IMR-90 (cell line): ENCODE measurements around the gene MTPN. TPM values are rescaled to one million over a fixed set of nuclear protein-coding genes. Genes with fewer than 3 reads are reported as not detected.

ENCODE experiments used
- ATAC-seq: fragments of 200-7000 bp; cut with Tn5 transposase; 2 replicates; pipeline ENCODE4 v1.9.1; 2020; ENCODE audit warnings: low read depth, mild to moderate bottlenecking, moderate library complexity
- BruUV-seq: library from RNA; stranded (reverse); fragments of 400-500 nt; replicated peaks from 2 replicates; lab custom pipeline; 2021; lab: Mats Ljungman, UMichigan
- CTCF ChIA-PET: fragments of 300-600 bp; formaldehyde crosslinking; extraction: SDS; loops from one replicate; lab custom pipeline; 2021; ENCODE audit warnings: antibody characterized with exemption; lab: Yijun Ruan, JAX
- POLR2A ChIA-PET: fragments of 300-600 bp; sonication (Branson Sonifier 250); formaldehyde crosslinking; loops from one replicate; lab custom pipeline; 2022; ENCODE audit warnings: antibody characterized with exemption; ENCODE audit not compliant: unreplicated experiment; lab: Charles Lee
- DNase-seq: peaks from one replicate; pipeline ENCODE4 v3.0.0; 2013
- H2AFZ ChIP-seq: replicated peaks from 2 replicates; pipeline ENCODE3; 2013; ENCODE audit warnings: low read length, mild to moderate bottlenecking; ENCODE audit not compliant: poor library complexity
- H2AK5ac ChIP-seq: 2 replicates; pipeline ENCODE4 v1.6.1; 2013; ENCODE audit warnings: low read depth, low read length, inconsistent platforms
- H2AK9ac ChIP-seq: replicated peaks from 2 replicates; pipeline ENCODE3; 2013; ENCODE audit warnings: mild to moderate bottlenecking, low read depth, low read length, moderate library complexity; ENCODE audit not compliant: poor library complexity
- H2BK120ac ChIP-seq: 2 replicates; pipeline ENCODE4 v1.6.1; 2013; ENCODE audit warnings: low read depth, low read length, inconsistent platforms
- H2BK15ac ChIP-seq: 3 replicates; pipeline ENCODE4 v1.6.1; 2013; ENCODE audit warnings: low read depth, low read length, inconsistent platforms
- H2BK20ac ChIP-seq: 2 replicates; pipeline ENCODE4 v1.6.1; 2013; ENCODE audit warnings: low read depth, mild to moderate bottlenecking, inconsistent platforms, low read length, moderate library complexity
- H2BK5ac ChIP-seq: 2 replicates; pipeline ENCODE4 v1.6.1; 2013; ENCODE audit warnings: mild to moderate bottlenecking, low read depth, low read length, inconsistent platforms; ENCODE audit not compliant: poor library complexity, severe bottlenecking
- H3K14ac ChIP-seq: replicated peaks from 2 replicates; pipeline ENCODE4 v1.6.1; 2013; ENCODE audit warnings: low read depth, low read length, inconsistent platforms
- H3K18ac ChIP-seq: 2 replicates; pipeline ENCODE4 v1.6.1; 2013; ENCODE audit warnings: low read depth, low read length, control low read depth
- H3K23ac ChIP-seq: 2 replicates; pipeline ENCODE4 v1.6.1; 2013; ENCODE audit warnings: low read depth, low read length, inconsistent platforms
- H3K27ac ChIP-seq: 2 replicates; pipeline ENCODE4 v1.5.1; 2013; ENCODE audit warnings: mild to moderate bottlenecking, control low read depth, low read length; ENCODE audit not compliant: insufficient read depth
- H3K27me3 ChIP-seq: 2 replicates; pipeline ENCODE4 v1.6.1; 2013; ENCODE audit warnings: low read length; ENCODE audit not compliant: control insufficient read depth, insufficient read depth
- H3K36me3 ChIP-seq: 2 replicates; pipeline ENCODE4 v1.6.1; 2013; ENCODE audit warnings: low read length, mixed read lengths; ENCODE audit not compliant: control insufficient read depth, insufficient read depth
- H3K4ac ChIP-seq: 2 replicates; pipeline ENCODE4 v1.6.1; 2013; ENCODE audit warnings: low read depth, low read length, inconsistent platforms
- H3K4me1 ChIP-seq: 2 replicates; pipeline ENCODE4 v1.6.1; 2013; ENCODE audit warnings: low read length, mixed read lengths; ENCODE audit not compliant: control insufficient read depth, insufficient read depth
- H3K4me2 ChIP-seq: 2 replicates; pipeline ENCODE4 v1.6.1; 2013; ENCODE audit warnings: low read depth, mild to moderate bottlenecking, control low read depth, low read length, moderate library complexity
- H3K4me3 ChIP-seq: 2 replicates; pipeline ENCODE4 v1.5.1; 2013; ENCODE audit warnings: low read depth, mild to moderate bottlenecking, control low read depth, low read length, moderate library complexity; ENCODE audit not compliant: insufficient read depth
- H3K56ac ChIP-seq: 2 replicates; pipeline ENCODE4 v1.6.1; 2013; ENCODE audit warnings: low read length, inconsistent platforms; ENCODE audit not compliant: insufficient read depth; ENCODE audit errors: extremely low read depth
- H3K79me1 ChIP-seq, 2 experiments: 2 replicates each; pipeline ENCODE4 v1.6.1; 2013; ENCODE audit warnings: low read length in 2 of 2, inconsistent platforms in 1 of 2, low read depth in 1 of 2
- H3K9ac ChIP-seq: 2 replicates; pipeline ENCODE4 v1.6.1; 2013; ENCODE audit warnings: low read depth, low read length, control low read depth
- H3K9me1 ChIP-seq: 2 replicates; pipeline ENCODE4 v1.6.1; 2013; ENCODE audit warnings: low read length, inconsistent platforms; ENCODE audit not compliant: insufficient read depth
- H3K9me3 ChIP-seq: 2 replicates; pipeline ENCODE4 v1.6.1; 2013; ENCODE audit warnings: low read length; ENCODE audit not compliant: control insufficient read depth, insufficient read depth
- H4K20me1 ChIP-seq: 2 replicates; pipeline ENCODE4 v1.6.1; 2013; ENCODE audit warnings: low read length, inconsistent platforms; ENCODE audit not compliant: insufficient read depth
- H4K5ac ChIP-seq: 2 replicates; pipeline ENCODE4 v1.6.1; 2013; ENCODE audit warnings: mild to moderate bottlenecking, low read depth, low read length, control low read depth
- H4K8ac ChIP-seq, 2 experiments: 2 replicates each; pipeline ENCODE4 v1.6.1; 2013; ENCODE audit warnings: low read depth in 2 of 2, low read length in 2 of 2, control low read depth in 1 of 2, inconsistent platforms in 1 of 2
- H4K91ac ChIP-seq: 2 replicates; pipeline ENCODE4 v1.6.1; 2013; ENCODE audit warnings: low read depth, low read length, inconsistent platforms; ENCODE audit not compliant: insufficient read depth
- CHD1 ChIP-seq: IDR thresholded peaks from 2 replicates; pipeline ENCODE4 v1.6.1; 2012; ENCODE audit warnings: low read depth, low read length, improper control_type of control experiment
- CTCF ChIP-seq: conservative IDR thresholded peaks from 2 replicates; pipeline ENCODE4 v1.5.1; 2012; ENCODE audit warnings: mild to moderate bottlenecking, low read depth, low read length, improper control_type of control experiment
- ELK1 ChIP-seq: fragments of 150-350 bp; IDR thresholded peaks from 2 replicates; pipeline ENCODE4 v1.6.1; 2016; ENCODE audit warnings: low read depth, mild to moderate bottlenecking, low read length, moderate library complexity, borderline replicate concordance
- FOS ChIP-seq: fragments of 150-350 bp; IDR thresholded peaks from 2 replicates; pipeline ENCODE4 v1.6.1; 2016; ENCODE audit warnings: low read depth, low read length
- MAZ ChIP-seq: IDR thresholded peaks from 2 replicates; pipeline ENCODE4 v1.6.1; 2012; ENCODE audit warnings: low read depth, mild to moderate bottlenecking, low read length, improper control_type of control experiment, moderate library complexity, borderline replicate concordance
- NFE2L2 ChIP-seq: fragments of 150-350 bp; IDR thresholded peaks from 2 replicates; pipeline ENCODE4 v1.6.1; 2016; ENCODE audit warnings: low read depth, mild to moderate bottlenecking, low read length
- POLR2A ChIP-seq: IDR thresholded peaks from 2 replicates; pipeline ENCODE4 v1.6.1; 2012; ENCODE audit warnings: mild to moderate bottlenecking, low read depth, low read length
- RFX5 ChIP-seq: IDR thresholded peaks from 2 replicates; pipeline ENCODE4 v1.8.0; 2012; ENCODE audit warnings: low read depth, mild to moderate bottlenecking, low read length, moderate library complexity
- USF2 ChIP-seq: fragments of 150-350 bp; IDR thresholded peaks from 2 replicates; pipeline ENCODE4 v1.6.1; 2017; ENCODE audit warnings: mild to moderate bottlenecking, antibody characterized with exemption, low read length, low read depth
- WGBS, 2 experiments: methylation state at CpG; one replicate each; pipeline versions ENCODE4 v1.1.5 to v1.1.7; 2013; ENCODE audit warnings: missing lambda C conversion rate in 2 of 2; ENCODE audit not compliant: insufficient read length in 1 of 2; ENCODE audit errors: extremely low coverage in 2 of 2; 5-methylcytosine and 5-hydroxymethylcytosine counted together
- dilution Hi-C: fragments of 300-500 bp; cut with HindIII; formaldehyde crosslinking; loops from one replicate; pipeline ENCODE4 v1.14.3; 2018; ENCODE audit warnings: low sequenced_read_pairs; ENCODE audit not compliant: unreplicated experiment
- in situ Hi-C: fragments of 300-500 bp; cut with MboI; formaldehyde crosslinking; loops from 3 replicates; pipeline ENCODE4 v1.14.3; 2019; ENCODE audit warnings: low sequenced_read_pairs, inconsistent platforms, mixed read lengths
- intact Hi-C: fragments of 100-400 bp; cut with micrococcal nuclease; formaldehyde crosslinking; loops from 2 replicates; pipeline ENCODE4 v1.10.0; 2022
- polyA plus RNA-seq, 3 experiments: library from polyadenylated mRNA; depleted of rRNA; stranded (reverse); fragments of >200 nt; gene quantifications; 2 replicates each; pipeline ENCODE4 v1.2.3, GENCODE V29; 2012; ENCODE audit warnings: low replicate concordance in 1 of 3
- total RNA-seq: library from RNA; depleted of rRNA; stranded (reverse); fragments of >200 nt; gene quantifications from 2 replicates; pipeline ENCODE4 v1.2.3, GENCODE V29; 2012

The MTPN gene
- total and polyA plus RNA-seq, 2 of the 4 experiments (the other 2 are of a cell fraction) = 58.8 to 94.4 TPM

- H3K9me1 ChIP-seq = no peaks in the 10 kb centered on the region
- H4K8ac ChIP-seq = no peak overlapping the region
- H4K5ac ChIP-seq = no peak overlapping the region
- ATAC-seq = no peak
- H2BK5ac ChIP-seq = no peak overlapping the region
- no peak overlapping the region for H3K4me2 ChIP-seq
- no peak overlapping the region for H3K4ac ChIP-seq
- no peak overlapping the region for H3K56ac ChIP-seq
- no peak overlapping the region for H3K27ac ChIP-seq
- in situ Hi-C loops (no loop called here), dilution Hi-C loops (no loop called here), intact Hi-C loops (no loop called here)
- DNase-seq = no peak
- no peak overlapping the region for H3K18ac ChIP-seq
- no peak overlapping the region for H3K4me3 ChIP-seq
- no peaks in the 10 kb centered on the region for H3K36me3 ChIP-seq
- no peaks in the 10 kb centered on the region for H3K9me3 ChIP-seq
- H3K79me1 ChIP-seq = no peaks in the 10 kb centered on the region
- no peak overlapping the region for H2BK20ac ChIP-seq
- H4K91ac ChIP-seq = no peak overlapping the region
- H2AK5ac ChIP-seq = no peak overlapping the region
- H2BK120ac ChIP-seq = no peak overlapping the region
- no peaks in the 10 kb centered on the region for H3K27me3 ChIP-seq
- no peak for TF ChIP-seq USF2
- TF ChIP-seq RFX5 = no peak
- no peak for TF ChIP-seq NFE2L2
- no peak for TF ChIP-seq FOS
- no peak for TF ChIP-seq MAZ
- no peak for TF ChIP-seq CHD1
- no peak for TF ChIP-seq CTCF
- TF ChIP-seq POLR2A = no peak
- no peak for TF ChIP-seq ELK1
- ChIA-PET CTCF (interaction anchor here (1.0 kb wide), 1 partner anchor 9 kb away, joined by 3 read pairs; no protein-coding TSS in a partner anchor), POLR2A (no interaction called here)
- H2AK9ac ChIP-seq = no peak overlapping the region
- BruUV-seq = no TSS peak
- WGBS, 2 experiments = no CpG with 5 or more reads among the region's 1 CpG
- no peaks in the 10 kb centered on the region for H3K4me1 ChIP-seq
- H3K23ac ChIP-seq = no peak overlapping the region
- H2AFZ ChIP-seq = no peak overlapping the region
- H3K14ac ChIP-seq = no peak overlapping the region
- no peak overlapping the region for H2BK15ac ChIP-seq
- no peaks in the 10 kb centered on the region for H4K20me1 ChIP-seq
- no peak overlapping the region for H3K9ac ChIP-seq
Measured at GRCh38 chr7:135990258-135990657, 13.1 kb upstream of the MTPN start.
